HG03103 (cell line): ENCODE data around the gene DDHD1.

ENCODE experiments used
- ATAC-seq: cut with Tn5 transposase; IDR thresholded peaks from one replicate; pipeline ENCODE4 v1.9.1; 2021; ENCODE audit warnings: low read depth; ENCODE audit not compliant: unreplicated experiment

The DDHD1 gene

GRCh38 chr14:53035336-53036210 is 117.5 kb downstream of the DDHD1 start:
- no peak for ATAC-seq

- ATAC-seq, result no peak
Measured at GRCh38 chr14:53034688-53035230, 118.4 kb downstream of the DDHD1 start.

GRCh38 chr14:53034036-53034435 is 119.1 kb downstream of the DDHD1 start:
- ATAC-seq, result no peak

- ATAC-seq, result no peak
Measured at GRCh38 chr14:53032838-53033390, 120.2 kb downstream of the DDHD1 start.

- no peak for ATAC-seq
Measured at GRCh38 chr14:53032161-53032803, 120.8 kb downstream of the DDHD1 start.

- no peak for ATAC-seq
Measured at GRCh38 chr14:53027562-53027961, 125.6 kb downstream of the DDHD1 start.

GRCh38 chr14:53027041-53027440 is 126.1 kb downstream of the DDHD1 start:
- no peak for ATAC-seq

- ATAC-seq, result no peak
Measured at GRCh38 chr14:53023325-53023724, 129.8 kb downstream of the DDHD1 start.

- ATAC-seq, result no peak
Measured at GRCh38 chr14:53022593-53022992, 130.5 kb downstream of the DDHD1 start.

- no peak for ATAC-seq
Measured at GRCh38 chr14:53020193-53020932, 132.8 kb downstream of the DDHD1 start.

GRCh38 chr14:53019406-53019805 is 133.7 kb downstream of the DDHD1 start:
- ATAC-seq, result no peak

- no peak for ATAC-seq
Measured at GRCh38 chr14:53017837-53018236, 135.3 kb downstream of the DDHD1 start.

GRCh38 chr14:53016919-53017318 is 136.2 kb downstream of the DDHD1 start:
- no peak for ATAC-seq

- ATAC-seq, result no peak
Measured at GRCh38 chr14:53016491-53016890, 136.6 kb downstream of the DDHD1 start.

GRCh38 chr14:53011053-53011462 is 142.1 kb downstream of the DDHD1 start:
- ATAC-seq, result no peak

- no peak for ATAC-seq
Measured at GRCh38 chr14:53010193-53011040, 142.7 kb downstream of the DDHD1 start.

GRCh38 chr14:53006931-53007562 is 146.1 kb downstream of the DDHD1 start:
- ATAC-seq, result no peak

- no peak for ATAC-seq
Measured at GRCh38 chr14:53004976-53005375, 148.1 kb downstream of the DDHD1 start.

- no peak for ATAC-seq
Measured at GRCh38 chr14:53003776-53004175, 149.3 kb downstream of the DDHD1 start.
